Stimulated activated CD8-positive, alpha-beta memory T cell treated with anti-CD3 and anti-CD28 coated beads, Interleukin-15, amount 100 ng/mL, for 1 hour (primary cell): Measurements from ENCODE around the gene TMEM127.
"Not testable (repeated sequence)": the region's sequence is repeated elsewhere in the genome, so short reads cannot be mapped to it uniquely, and the experiment has no call there.

Source experiments
- DNase-seq: peaks from one replicate; pipeline ENCODE4 v3.0.0-alpha.2; 2020; ENCODE audit warnings: low read depth

The TMEM127 gene

GRCh38 chr2:96264086-96264485 lies 1.7 kb downstream of the TMEM127 start:
- DNase-seq, result no peak

- DNase-seq, result no peak
Measured at GRCh38 chr2:96262306-96262705, 3.5 kb downstream of the TMEM127 start.

DNA sequence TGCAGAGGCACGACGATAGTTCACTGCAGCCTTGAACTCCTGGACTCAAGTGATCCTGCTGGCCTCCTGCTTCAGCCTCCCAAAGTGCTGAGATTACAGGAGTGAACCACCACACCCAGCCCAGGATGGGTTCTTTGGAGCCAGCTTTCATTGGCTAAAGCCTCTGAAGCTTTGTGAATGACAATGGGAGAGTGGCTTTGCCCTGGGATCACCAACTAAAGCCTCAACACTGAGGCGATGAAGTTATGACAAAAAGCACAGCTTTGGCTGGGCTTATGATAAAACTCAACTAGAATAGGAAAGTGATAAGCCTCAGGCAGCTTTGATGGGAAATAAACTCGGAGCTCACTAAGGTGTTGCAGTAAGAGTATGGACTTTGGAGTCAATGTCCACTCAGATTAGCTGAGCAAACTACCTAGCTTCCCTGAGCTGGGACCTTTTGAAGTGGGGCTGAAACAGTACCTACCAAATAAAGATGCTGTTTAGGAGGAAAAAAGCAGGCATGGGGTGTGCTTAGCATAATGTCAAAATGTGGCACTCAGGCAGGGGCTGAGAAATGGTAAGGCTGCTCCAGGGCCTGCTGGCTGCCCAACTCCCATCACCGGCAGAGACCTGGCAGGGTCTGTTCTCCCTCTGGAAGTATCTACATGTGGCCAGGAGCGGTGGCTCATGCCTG lies 4.3 kb downstream of the TMEM127 start:
- no peak for DNase-seq

DNA sequence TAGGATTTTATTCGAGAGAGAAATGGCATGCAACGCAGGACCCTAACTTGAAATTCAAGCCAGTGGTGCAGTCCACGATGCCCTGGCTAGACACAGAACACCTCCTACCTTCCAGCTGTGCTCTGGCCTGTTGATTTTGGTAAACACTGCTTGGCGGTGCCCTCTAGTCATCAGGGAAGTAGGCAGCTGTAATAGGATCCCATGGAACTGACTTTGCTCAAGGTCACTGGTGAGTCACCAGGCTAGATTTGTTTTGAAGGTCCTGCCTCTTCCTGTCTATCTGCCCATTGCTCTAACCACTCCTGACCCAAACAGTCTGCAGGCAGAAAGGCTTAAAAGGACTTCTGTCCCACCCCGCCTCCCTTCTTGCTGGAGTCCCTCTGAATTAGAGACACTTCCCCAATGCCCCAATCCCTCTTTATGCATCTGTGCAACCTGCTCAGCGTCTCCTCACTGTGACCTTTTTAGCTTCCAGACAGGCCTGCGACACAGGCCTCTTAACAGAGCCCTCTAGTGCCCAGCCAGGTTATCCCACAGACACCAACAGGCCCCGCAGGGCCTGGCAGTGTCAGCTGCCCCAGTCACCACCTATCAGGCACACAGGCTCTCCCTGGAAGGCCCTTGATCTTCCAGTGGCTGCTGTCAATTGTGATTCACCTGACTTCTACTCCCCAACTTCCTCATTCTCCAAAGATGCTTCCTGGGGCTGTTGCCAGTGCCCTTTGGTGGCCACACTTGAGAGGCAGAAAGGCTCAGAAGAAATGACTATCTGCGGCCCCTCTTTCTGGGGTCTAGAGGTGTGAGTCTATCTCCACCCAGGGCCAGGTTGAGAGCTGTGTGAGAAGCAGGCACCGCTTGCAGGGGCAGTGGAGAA lies 5.2 kb downstream of the TMEM127 start:
- DNase-seq, result peak; percentile 5

DNA sequence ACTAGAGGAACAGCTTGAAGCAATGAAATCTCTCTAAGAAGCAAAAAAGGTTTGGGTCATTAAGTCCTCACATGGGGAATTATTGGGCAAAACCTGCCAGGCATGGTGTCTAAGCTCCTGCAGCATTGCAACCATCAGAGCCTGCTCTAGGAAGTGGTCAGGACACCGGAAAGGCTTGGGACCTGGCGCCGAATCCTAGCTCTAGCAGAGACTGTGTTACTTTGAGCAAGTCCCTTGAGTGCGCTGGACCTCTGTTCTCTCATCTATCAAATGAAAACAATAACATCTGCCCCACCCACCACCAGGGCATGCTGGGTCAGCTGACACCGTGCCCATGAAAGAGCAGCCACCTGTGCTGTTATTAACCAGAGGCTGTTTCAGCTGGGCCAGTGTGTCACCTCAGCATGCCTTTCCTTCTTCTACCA lies 6.3 kb downstream of the TMEM127 start:
- DNase-seq, result no peak

GRCh38 chr2:96258166-96259022 lies 7.4 kb downstream of the TMEM127 start:
- no peak for DNase-seq

DNA sequence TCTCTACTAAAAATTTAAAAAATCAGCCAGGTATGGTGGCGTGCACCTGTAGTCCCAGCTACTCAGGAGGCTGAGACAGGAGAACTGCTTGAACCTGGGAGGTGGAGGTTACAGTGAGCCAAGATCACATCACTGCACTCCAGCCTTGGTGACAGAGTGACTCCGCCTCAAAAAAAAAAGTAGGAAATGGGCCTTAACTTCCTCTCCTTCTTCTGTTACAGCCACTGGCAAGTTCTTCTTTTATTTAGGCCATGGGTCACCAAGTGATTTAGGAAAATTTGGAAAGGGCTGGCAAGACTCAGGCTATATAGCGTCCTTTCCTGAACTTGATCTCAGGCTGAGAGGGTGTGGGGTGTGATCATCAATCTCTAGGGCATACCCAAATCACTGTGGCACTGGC lies 8.1 kb downstream of the TMEM127 start:
- not testable (repeated sequence) for DNase-seq

DNA sequence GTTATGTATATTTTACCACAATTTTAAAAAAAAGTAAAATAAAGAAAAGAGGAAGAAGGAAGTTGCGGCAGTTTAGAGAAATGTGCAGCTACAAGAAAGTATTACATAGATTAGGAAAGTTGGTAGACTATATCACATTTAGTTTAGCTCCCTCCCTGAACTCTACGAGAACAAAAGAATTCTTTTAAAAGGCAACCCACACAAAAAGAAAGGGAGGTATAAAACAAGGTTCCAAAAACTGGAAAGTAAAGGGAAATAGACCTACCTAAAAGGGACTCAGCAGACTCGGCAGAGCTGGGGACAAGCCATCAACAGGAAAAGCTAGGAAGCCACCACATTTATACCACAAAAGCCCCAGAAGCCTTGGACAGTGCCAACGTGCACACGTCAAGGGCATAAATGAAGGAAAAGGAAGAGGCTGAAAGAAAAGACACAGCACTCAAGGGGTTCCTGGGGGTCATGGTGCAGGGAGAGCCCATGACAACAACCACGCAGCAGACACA lies 9.1 kb downstream of the TMEM127 start:
- no peak for DNase-seq

DNA sequence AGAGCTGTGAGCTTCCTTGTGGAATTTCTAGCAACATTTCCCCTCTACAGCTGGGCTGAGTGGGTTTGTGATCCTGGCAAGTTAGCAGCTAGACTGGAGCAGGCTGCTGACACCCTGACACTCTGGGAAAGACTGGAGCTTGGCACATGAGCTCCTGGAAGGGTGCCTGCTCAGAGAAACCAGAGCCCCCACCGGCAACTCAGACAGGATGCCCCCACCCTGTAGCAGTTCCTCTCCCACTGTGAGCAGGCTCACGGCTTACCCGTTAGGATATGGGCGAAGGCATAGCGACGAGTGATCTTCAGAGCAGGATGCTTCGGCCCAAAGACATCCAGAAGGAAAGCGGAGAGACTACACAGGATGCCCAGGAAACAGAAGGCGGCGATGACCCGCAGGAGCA lies 11.2 kb downstream of the TMEM127 start:
- DNase-seq, result no peak

DNA sequence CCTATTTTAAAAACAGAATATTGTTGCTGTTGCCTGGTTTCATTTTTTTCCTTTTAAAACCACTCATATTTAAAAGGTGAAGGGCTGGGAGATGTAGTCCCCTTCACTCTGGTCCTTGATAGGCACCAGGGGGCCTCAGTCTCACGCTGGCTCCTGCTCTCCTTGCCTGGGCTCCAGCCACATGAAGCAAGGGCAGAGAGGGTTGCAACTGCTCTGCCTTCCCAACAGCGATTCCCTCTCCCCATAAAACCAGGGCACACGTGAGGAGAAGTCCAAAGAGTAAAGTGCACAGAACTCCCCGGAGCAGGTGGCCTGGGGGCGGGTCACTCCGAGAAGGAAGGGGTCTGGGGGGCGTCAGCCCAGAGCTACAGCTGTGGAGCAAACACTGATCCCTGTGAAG lies 12.8 kb downstream of the TMEM127 start:
- no peak for DNase-seq

- DNase-seq, result no peak
Measured at GRCh38 chr2:96252526-96252925, 13.3 kb downstream of the TMEM127 start.

DNA sequence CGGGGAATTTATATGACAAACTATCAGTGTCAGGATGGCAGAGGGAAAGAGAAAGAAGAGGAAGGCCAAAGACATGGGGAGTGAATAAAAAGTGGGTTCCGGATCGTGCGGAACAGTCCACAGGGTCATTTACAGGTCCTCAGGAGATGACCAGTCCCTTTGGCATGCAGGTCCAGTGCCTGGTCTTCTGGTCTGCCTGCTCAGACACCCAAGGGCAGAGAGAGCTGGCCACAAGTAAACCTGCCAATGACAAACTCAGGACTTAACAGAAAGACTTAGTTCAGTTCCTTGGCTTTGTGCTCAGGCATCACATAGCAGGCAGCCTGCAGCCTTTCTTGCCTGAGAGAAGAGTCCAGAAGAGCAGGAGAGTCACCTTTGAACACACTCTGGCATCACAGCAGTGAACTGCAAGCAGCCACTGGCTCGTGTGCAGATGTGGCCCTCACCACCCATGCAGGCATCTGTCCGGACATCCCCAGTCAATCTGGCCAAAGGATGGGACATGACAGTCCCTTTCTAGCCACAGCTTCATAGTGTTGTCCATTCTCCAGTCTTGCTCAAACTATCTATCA lies 14.0 kb downstream of the TMEM127 start:
- no peak for DNase-seq

- DNase-seq, result no peak
Measured at GRCh38 chr2:96250188-96250587, 15.6 kb downstream of the TMEM127 start.

DNA sequence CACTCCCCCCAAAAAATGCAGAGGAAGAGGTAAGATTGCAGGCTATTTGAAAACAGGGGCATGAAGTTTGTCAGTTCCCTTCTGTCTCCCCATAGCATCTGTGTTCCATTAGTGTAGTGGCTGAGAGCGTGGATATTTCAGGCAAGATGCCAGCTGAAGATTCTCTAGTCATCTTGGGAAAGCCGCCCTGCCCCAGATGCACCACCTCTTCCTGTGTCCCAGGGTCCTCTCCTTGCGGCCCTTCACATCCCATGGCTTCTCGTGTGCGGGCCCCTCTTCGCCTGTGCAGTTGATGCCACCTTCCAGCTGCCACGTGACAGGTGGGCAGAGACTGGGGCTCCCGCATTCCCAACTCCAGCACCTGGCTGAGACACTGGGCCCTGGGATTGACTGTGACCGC lies 16.1 kb downstream of the TMEM127 start:
- no peak for DNase-seq

DNA sequence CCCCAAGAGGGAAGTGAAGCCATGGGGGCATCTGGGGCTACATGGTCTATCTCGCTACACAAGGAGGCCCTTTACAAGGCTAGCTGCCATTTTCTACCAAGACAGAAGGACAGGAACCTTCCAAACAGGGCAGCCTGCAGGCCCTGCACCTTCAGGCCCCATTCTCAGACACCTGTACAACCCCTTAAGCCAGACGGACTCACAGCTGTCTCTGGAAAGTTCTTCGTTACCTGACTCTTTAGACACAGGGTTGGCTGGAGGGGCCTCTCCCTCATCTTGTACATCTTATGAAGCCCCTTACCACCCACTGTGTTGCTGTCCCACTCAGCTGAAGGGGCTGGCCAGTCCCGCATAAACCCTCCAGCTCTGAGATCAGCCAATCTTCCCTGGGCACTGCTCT lies 17.2 kb downstream of the TMEM127 start:
- no peak for DNase-seq

GRCh38 chr2:96247896-96248295 lies 17.9 kb downstream of the TMEM127 start:
- no peak for DNase-seq

- no peak for DNase-seq
Measured at GRCh38 chr2:96247009-96247408, 18.8 kb downstream of the TMEM127 start.

- no peak for DNase-seq
Measured at GRCh38 chr2:96245609-96246390, 20.0 kb downstream of the TMEM127 start.

DNA sequence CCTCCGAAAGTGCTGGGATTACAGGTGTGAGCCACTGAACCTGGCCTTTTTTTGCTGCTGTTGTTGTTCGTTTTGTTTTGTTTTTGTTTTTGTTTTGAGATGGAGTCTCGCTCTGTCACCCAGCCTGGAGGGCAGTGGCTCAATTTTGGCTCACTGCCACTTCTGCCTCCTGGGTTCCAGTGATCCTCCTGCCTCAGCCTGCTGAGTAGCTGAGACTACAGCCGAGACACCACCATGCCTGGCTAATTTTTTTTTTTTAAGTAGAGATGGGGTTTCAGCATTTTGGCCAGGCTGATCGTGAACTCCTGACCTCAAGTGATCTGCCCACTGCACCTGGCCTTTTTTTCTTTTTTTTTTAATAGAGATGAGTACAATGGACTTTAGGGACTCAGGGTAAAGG lies 22.0 kb downstream of the TMEM127 start:
- DNase-seq, result no peak

DNA sequence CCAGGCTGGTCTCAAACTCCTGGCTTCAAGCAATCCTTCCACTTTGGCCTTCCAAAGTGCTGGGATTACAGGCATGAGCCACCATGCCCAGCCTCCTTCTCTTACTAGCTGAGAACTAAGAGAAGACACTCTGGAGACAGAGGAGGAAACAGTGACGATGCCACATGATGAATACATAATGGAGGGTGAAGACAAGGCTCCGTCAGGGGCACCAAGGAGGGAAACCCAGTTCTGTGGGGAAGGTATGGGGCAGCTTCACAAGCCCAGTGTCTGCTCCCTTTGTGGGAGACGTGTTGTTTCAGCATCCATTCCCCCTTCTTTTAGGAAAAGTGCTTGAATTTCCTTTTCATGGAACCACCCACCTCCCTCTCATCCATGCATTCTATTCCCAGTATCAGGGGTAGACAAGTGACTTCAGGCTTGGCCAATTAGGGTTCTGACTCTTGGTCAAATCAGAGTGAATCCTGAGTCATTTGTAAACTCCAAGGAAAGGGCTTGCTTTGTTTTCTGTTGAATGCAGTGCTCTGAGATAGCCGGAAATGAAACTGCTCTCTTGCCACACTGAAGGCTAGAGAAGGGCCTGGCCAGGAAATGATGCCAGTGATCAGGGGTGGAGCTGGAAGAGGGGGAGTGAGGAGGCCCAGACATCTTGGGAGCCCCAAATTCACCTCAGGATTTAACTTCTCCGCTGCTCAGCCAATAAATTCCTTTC lies 23.7 kb downstream of the TMEM127 start:
- peak; percentile 5 for DNase-seq

DNA sequence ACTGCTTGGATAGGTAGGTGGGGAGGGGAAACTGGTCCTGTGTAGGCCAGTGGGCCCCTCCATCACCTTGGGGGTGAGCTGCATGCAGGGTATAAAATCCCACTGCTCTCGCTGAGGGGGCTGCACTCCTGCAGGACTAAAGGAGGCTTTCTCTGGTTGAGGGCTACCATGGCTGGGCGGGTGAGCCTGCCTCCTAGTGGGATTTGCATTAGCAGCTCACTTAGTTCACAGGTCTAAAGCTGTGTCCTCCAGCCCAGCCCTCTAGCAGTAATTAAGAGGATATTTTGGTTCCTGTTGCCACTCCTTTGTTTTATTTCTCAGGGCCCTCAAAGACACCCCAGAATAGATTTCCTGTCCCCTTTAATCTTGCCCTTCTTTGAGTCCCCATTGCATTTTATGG lies 24.6 kb downstream of the TMEM127 start:
- no peak for DNase-seq
